Immature natural killer cell (primary cell): ENCODE results near the gene ABHD14A. TPM values are rescaled to one million over a fixed set of nuclear protein-coding genes. Genes with fewer than 3 reads are reported as not detected.

Experiments used
- DNase-seq, 3 donors: peaks; one replicate each; pipeline ENCODE4 v3.0.0; 2022; ENCODE audit warnings: mixed read lengths in 1 of 3
- H3K27ac Mint-ChIP-seq, 6 donors: one replicate each; pipeline ENCODE4 v1.8.0; 2020; ENCODE audit warnings: mixed read lengths in 6 of 6, mild to moderate bottlenecking in 5 of 6, inconsistent platforms in 4 of 6, moderate library complexity in 3 of 6
- H3K27me3 Mint-ChIP-seq, 3 donors: one replicate each; pipeline ENCODE4 v1.8.0; 2020 to 2021; ENCODE audit warnings: low read depth in 3 of 3, mild to moderate bottlenecking in 3 of 3, mixed read lengths in 3 of 3, moderate library complexity in 3 of 3, inconsistent platforms in 1 of 3
- H3K36me3 Mint-ChIP-seq, 3 donors: one replicate each; pipeline ENCODE4 v1.8.0; 2020; ENCODE audit warnings: mixed read lengths in 3 of 3, inconsistent platforms in 2 of 3, mild to moderate bottlenecking in 2 of 3
- H3K4me1 Mint-ChIP-seq, 2 donors: one replicate each; pipeline ENCODE4 v1.8.0; 2020; ENCODE audit warnings: inconsistent platforms in 2 of 2, mild to moderate bottlenecking in 2 of 2, mixed read lengths in 2 of 2, moderate library complexity in 1 of 2
- H3K4me3 Mint-ChIP-seq, 5 donors: one replicate each; pipeline ENCODE4 v1.8.0; 2020; ENCODE audit warnings: mild to moderate bottlenecking in 5 of 5, mixed read lengths in 5 of 5, inconsistent platforms in 3 of 5, moderate library complexity in 3 of 5
- H3K9me3 Mint-ChIP-seq, 6 donors: one replicate each; pipeline ENCODE4 v1.8.0; 2020; ENCODE audit warnings: mild to moderate bottlenecking in 6 of 6, mixed read lengths in 6 of 6, inconsistent platforms in 4 of 6, moderate library complexity in 3 of 6
- polyA plus RNA-seq, 3 donors: library from polyadenylated mRNA; unstranded; fragments of 300-500 nt; fragmentation: Illumina TruSeq; gene quantifications; one replicate each; pipeline ENCODE4 v1.2.3, GENCODE V29; 2021

The ABHD14A gene
- polyA plus RNA-seq, 3 donors from 2014 or later = 90.2 to 134 (median 97.6) TPM

GRCh38 chr3:52010431-52010830, 35.6 kb downstream of the ABHD14A start:
- no peak for DNase-seq
- no peaks in the 10 kb centered on the region for H3K9me3 Mint-ChIP-seq
- H3K27me3 Mint-ChIP-seq = peaks cover 0 to 4% (median 2%) of the 10 kb centered on the region in 3 donors
- peaks cover 0 to 6% of the 10 kb centered on the region in 2 donors for H3K4me1 Mint-ChIP-seq
- no peaks in the 10 kb centered on the region for H3K36me3 Mint-ChIP-seq
- H3K4me3 Mint-ChIP-seq = no peak overlapping the region
- no peak overlapping the region for H3K27ac Mint-ChIP-seq

DNA sequence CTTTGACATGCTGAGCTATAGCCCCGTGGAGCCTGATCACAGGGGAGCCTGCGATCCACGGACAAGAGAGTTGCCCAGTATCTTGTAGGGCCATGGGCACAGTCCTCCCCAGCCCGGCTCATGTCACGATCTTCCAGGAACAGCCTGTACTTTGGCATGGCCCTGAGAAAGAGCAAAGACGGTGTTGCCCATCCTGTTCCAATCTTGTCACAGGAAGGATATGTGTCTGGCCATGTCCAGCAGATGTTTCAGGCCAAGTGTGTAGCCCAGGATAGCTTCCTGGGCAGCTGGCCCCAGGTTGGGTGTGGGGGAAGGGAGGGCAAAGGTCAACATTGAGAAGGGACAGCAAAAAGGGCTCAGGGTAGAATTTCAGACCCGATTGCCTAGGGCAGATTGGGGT, 37.8 kb downstream of the ABHD14A start:
- Mint-ChIP-seq H3K36me3 (no peaks in the 10 kb centered on the region), H3K27ac (no peak overlapping the region)

DNA sequence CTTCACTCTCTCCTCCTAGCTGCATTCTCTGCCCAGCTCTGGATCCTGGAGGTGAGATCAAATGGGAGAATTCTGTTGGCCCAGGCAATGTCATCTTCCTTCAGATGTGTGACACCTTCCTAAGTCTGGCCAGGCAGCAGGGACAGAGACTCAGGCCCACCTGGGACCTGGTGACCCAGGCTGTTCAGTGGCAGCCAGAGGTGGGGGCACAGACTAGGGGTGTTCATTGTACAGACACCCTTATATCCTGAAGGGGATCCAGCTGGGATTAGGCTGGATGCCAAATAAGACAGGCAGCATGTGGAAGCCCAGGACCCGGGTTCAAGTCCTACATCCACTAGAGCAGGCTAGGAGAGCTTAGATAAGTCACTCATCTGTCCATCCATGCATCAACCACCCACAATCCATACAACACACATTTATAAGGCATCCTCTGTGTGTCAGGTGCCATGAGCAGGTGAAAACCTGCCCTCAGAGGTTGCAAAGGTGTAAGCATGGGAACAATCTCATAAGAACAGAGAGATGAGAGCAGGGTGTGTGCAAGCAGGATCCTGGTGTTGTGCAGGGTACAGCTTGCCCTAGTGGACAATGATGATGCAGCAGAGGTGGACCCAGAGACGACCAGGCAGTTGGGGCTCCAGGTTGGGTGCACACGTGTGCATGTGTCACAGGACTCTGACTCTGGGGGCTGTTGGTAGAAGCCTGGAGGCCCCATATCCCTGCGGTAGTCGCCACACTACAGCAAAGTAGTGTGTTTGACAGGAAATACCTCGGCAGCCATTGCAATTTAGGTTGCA, 39.1 kb downstream of the ABHD14A start:
- no peak overlapping the region for H3K4me3 Mint-ChIP-seq
- peak overlapping the region in 1 of 6 donors; percentile 15 for H3K27ac Mint-ChIP-seq
- no peak for DNase-seq
- peaks cover 0 to 6% of the 10 kb centered on the region in 2 donors for H3K4me1 Mint-ChIP-seq
- no peaks in the 10 kb centered on the region for H3K9me3 Mint-ChIP-seq
- peaks cover 0 to 2% (median 0%) of the 10 kb centered on the region in 3 donors for H3K27me3 Mint-ChIP-seq
- H3K36me3 Mint-ChIP-seq = no peaks in the 10 kb centered on the region

More for the DNA sequence above, 37.8 kb downstream of the ABHD14A start:
- DNase-seq = no peak
- peaks cover 0 to 2% (median 1%) of the 10 kb centered on the region in 3 donors for H3K27me3 Mint-ChIP-seq
- no peak overlapping the region for H3K4me3 Mint-ChIP-seq
- no peaks in the 10 kb centered on the region for H3K9me3 Mint-ChIP-seq
- H3K4me1 Mint-ChIP-seq = peaks cover 0 to 6% of the 10 kb centered on the region in 2 donors

GRCh38 chr3:52014613-52015012, 39.7 kb downstream of the ABHD14A start:
- Mint-ChIP-seq H3K36me3 (no peaks in the 10 kb centered on the region), H3K4me3 (no peak overlapping the region), H3K27me3 (peaks cover 0 to 2% (median 0%) of the 10 kb centered on the region in 3 donors), H3K9me3 (no peaks in the 10 kb centered on the region), H3K4me1 (peaks cover 0 to 8% of the 10 kb centered on the region in 2 donors), H3K27ac (no peak overlapping the region)
- DNase-seq = no peak

DNA sequence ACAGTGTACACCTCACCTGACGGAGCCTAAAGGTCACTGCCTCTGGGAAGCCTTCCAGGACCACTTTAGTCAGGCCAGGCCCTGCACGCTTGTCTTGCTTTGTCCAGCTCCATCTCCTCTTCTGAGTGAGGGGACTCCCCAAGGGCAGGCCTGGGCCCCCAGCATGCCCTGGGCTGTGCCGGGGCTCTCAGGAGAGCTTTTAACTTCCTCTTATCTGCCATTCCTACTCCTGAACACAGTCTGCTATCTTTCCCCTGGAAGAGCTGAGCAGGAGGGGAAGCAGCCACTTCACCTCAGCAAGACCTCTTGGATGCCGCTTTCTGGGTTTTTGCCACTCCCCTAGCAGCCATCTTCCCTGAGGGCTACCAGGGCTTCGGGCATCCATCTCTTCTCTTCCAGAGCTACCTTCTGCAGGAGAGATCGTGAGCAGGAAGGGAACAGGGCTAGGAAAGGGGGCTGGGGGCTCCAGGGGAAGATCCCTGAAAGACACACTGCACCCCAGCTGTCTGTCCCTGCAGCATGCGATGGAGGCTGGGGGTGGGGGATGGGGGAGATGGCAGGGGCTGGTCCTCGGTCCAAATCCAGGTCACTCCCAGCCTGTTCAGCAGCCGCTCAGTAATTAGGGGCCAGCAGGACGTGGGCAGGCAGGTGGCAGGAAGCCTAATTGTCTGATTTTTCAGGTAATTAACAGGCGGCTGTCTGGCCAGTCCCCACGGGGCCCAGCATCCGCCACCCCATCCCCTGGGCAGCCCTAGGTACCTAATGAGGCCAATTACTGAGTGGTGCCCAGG, 40.8 kb downstream of the ABHD14A start:
- Mint-ChIP-seq H3K27ac (peak overlapping the region in 1 of 6 donors; percentile 6), H3K36me3 (no peaks in the 10 kb centered on the region), H3K9me3 (no peaks in the 10 kb centered on the region), H3K27me3 (peaks cover 0 to 2% (median 1%) of the 10 kb centered on the region in 3 donors), H3K4me1 (peaks cover 0 to 8% of the 10 kb centered on the region in 2 donors), H3K4me3 (no peak overlapping the region)
- no peak for DNase-seq

DNA sequence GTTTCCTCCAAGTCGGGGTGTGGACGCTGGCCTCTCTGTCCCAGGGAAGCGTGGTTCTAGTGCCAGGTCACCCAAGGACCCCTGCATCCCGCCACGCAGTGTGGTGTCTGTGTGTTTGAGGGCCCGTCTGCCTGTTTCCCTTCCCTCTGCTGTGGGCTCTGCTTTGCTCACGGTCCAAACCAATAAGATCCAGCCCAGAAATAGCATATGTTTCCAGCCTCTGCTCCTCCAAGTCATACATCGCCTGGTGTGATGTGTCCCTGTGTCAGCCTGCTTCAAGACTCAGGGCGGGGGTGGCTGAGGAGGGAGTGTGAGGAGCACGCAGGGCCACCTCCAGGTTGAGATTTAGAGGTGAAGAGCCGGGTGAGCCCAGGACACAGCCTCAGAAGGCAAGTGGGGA, 42.7 kb downstream of the ABHD14A start:
- no peaks in the 10 kb centered on the region for H3K36me3 Mint-ChIP-seq
- H3K9me3 Mint-ChIP-seq = no peaks in the 10 kb centered on the region
- peaks cover 0 to 5% of the 10 kb centered on the region in 2 donors for H3K4me1 Mint-ChIP-seq
- H3K27ac Mint-ChIP-seq = peak overlapping the region in 1 of 6 donors; percentile 46
- H3K4me3 Mint-ChIP-seq = no peak overlapping the region
- H3K27me3 Mint-ChIP-seq = peaks cover 0 to 3% (median 0%) of the 10 kb centered on the region in 3 donors
- DNase-seq = no peak

DNA sequence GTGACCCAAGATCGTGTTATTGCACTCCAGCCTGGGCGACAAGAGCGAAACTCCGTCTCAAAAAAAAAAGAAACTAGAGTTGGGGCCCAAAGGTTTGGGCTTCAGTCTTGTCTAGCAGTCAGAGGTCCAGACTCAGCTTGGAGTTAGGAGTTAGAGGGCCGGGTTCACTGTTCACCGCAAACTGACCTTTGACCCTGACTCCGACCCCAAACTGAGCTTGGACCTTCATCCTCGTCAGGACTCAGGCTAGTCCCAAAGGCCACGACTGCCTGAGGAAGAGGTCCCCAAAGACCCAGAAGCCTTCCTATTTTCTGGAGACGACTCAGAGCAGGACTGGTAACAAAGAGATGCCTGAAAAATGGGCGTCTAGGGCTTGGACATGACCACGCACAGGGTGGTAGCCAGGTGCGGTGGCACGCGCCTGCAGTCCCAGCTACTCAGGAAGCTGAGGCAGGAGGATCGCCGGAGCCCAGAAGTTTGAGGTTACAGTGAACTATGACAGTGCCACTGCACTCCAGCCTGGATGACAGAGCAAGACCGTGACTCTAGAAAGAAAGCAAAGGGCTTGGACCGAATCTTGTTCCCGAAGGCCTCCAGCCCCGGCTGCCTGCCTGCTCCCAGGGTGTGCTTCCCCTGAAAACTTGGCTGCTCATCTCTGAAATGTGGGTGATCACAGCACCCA, 43.6 kb downstream of the ABHD14A start:
- Mint-ChIP-seq H3K27ac (no peak overlapping the region), H3K36me3 (no peaks in the 10 kb centered on the region), H3K4me3 (no peak overlapping the region), H3K4me1 (peaks cover 0 to 3% of the 10 kb centered on the region in 2 donors), H3K27me3 (peaks cover 0 to 3% (median 0%) of the 10 kb centered on the region in 3 donors), H3K9me3 (no peaks in the 10 kb centered on the region)
- no peak for DNase-seq

- no peaks in the 10 kb centered on the region for H3K9me3 Mint-ChIP-seq
Measured at GRCh38 chr3:52019352-52020080, 44.7 kb downstream of the ABHD14A start.

GRCh38 chr3:52020796-52021195, 45.9 kb downstream of the ABHD14A start:
- Mint-ChIP-seq H3K9me3 (no peaks in the 10 kb centered on the region), H3K4me3 (no peak overlapping the region), H3K4me1 (peaks cover 0 to 3% of the 10 kb centered on the region in 2 donors), H3K27ac (peak overlapping the region in 1 of 6 donors; percentile 58), H3K36me3 (no peaks in the 10 kb centered on the region), H3K27me3 (peaks cover 0 to 3% (median 0%) of the 10 kb centered on the region in 3 donors)
- DNase-seq = no peak

More at GRCh38 chr3:52019352-52020080, 44.7 kb downstream of the ABHD14A start:
- no peak for DNase-seq
- H3K4me3 Mint-ChIP-seq = no peak overlapping the region
- H3K4me1 Mint-ChIP-seq = peaks cover 0 to 3% of the 10 kb centered on the region in 2 donors
- no peak overlapping the region for H3K27ac Mint-ChIP-seq
- H3K36me3 Mint-ChIP-seq = no peaks in the 10 kb centered on the region
- peaks cover 0 to 3% (median 0%) of the 10 kb centered on the region in 3 donors for H3K27me3 Mint-ChIP-seq

DNA sequence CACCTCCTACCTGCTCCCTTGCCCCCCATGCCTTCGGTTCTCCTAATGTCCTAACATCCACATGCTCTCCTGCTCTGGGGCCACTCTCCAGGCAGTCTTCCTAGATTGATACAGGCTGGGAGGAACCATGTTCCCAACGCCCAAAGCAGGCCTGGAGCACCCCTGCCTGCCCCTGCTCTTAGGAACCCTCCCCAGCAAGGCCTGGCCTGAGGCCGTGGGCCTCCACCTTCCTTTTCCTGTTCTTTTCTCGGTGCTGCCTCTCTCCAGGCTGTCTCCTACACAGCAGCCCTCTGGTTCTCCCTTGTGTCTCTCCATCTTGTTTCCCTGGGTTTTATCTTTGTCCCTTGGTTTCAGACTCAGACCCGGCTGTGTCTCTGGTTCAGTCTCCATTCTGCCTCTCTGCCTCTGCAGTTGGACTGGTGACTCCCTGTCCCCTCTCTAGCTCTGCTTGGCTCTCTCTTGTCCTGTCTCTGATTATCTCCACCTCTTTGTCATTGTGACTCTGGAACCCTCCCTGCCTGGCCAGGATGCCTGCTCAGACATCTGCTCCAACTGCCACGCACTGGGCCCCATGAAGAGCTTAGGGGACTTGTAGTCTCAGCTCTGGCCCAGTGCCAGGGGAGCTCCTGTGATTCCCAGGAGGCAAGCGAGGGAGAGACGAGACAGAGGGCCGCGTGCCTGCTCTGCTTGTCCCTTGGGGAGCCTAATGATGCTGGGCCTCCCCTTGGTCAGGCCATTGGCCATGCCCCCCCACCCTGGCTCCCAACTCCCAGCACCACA, 46.8 kb downstream of the ABHD14A start:
- Mint-ChIP-seq H3K4me3 (no peak overlapping the region), H3K4me1 (peaks cover 0 to 3% of the 10 kb centered on the region in 2 donors), H3K27ac (peak overlapping the region in 2 of 6 donors; percentile 13 to 63), H3K9me3 (no peaks in the 10 kb centered on the region), H3K36me3 (no peaks in the 10 kb centered on the region), H3K27me3 (peaks cover 0 to 3% (median 0%) of the 10 kb centered on the region in 3 donors)
- no peak for DNase-seq

DNA sequence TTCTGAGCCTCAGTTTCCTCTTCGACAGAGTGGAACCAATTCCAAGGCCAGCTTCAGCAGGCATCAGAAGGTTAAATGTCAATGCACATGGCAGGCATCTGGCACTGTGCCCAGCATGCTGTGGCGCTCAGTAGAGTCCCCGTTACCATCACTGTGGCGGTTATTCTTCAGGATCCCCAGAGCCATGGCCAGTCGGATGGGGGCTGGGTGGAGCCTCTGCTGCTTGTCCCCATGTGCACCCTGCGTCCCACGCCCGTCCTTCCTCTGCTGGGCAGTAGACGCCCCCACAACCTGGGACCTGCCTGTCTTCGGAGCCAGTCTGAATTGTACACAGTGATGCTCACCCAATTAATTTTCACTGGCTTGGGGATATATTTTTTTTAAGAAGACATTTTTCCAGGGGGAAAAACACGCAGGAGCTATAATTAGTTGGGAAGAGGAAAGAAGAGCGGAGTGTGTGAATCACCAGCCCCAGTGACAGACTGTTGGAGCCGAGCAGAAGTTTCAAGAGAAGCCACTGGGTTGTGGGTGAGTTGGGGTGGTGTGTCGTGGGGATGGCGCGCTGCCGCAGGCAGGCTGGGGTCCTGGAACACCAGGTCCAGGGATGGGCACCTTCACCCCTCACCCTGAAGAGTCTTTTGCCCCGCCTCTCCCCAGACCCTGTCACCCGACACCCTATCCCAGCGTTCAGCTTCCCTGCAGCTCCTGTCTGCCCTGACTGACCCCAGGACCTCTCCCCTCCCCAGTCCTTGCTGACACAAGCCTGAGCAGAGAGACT, 47.6 kb downstream of the ABHD14A start:
- no peak for DNase-seq
- no peak overlapping the region for H3K27ac Mint-ChIP-seq
- no peaks in the 10 kb centered on the region for H3K9me3 Mint-ChIP-seq

More for the DNA sequence above, 47.6 kb downstream of the ABHD14A start:
- Mint-ChIP-seq H3K36me3 (no peaks in the 10 kb centered on the region), H3K27me3 (peaks cover 0 to 3% (median 0%) of the 10 kb centered on the region in 3 donors), H3K4me3 (no peak overlapping the region), H3K4me1 (peaks cover 0 to 3% of the 10 kb centered on the region in 2 donors)
